HG03025 (cell line): ENCODE measurements around the gene RASGRP1.
"Not testable (repeated sequence)": the region's sequence is repeated elsewhere in the genome, so short reads cannot be mapped to it uniquely, and the experiment has no call there.

Source experiments
- ATAC-seq: cut with Tn5 transposase; IDR thresholded peaks from one replicate; pipeline ENCODE4 v1.9.1; 2021; ENCODE audit warnings: mild to moderate bottlenecking, moderate library complexity; ENCODE audit not compliant: unreplicated experiment, low FRiP score

Gene RASGRP1

GRCh38 chr15:38564557-38565286, at the start of gene RASGRP1:
Gene RASGRP1, minus strand, starts transcription at chr15:38564814. Its CDS starts 186 bp downstream, at chr15:38564628.
- peak; percentile 61 for ATAC-seq

- ATAC-seq = no peak
These were observed 48.5 kb upstream of the RASGRP1 start for GRCh38 chr15:38613085-38613484.

DNA sequence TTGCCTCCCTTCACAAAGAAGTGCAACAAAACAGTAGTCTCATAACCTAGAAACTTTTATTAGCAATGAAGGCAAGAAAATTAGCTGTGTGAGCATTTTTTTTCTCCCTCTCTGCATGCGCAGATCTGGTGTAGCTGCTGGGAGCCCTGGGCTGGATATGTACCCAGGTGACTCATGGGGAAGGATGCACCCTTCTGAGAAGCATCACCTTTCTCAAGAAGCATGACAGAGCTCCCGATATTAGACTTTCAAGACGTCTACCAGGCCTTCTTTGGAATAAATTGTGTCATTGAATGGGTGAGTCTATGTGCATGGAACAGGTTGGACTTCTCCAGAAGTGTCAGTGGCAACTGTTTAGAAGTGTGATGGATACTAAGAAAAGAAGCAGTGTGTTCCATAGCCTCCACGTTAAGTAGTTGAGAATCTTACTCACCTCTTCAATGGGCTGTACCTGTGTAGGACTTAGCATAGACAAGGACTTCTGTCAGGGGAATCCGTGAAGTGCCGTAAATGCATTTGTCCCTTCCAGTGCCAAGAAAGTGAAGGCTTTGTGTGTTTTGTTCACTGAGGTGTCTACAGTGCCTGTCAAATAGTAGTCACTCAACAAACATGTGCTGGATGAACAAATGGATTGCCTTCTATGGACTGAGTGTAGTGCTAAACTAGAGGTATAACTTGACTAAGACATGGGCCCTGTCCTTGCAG, 47.7 kb upstream of the RASGRP1 start:
- ATAC-seq = no peak

DNA sequence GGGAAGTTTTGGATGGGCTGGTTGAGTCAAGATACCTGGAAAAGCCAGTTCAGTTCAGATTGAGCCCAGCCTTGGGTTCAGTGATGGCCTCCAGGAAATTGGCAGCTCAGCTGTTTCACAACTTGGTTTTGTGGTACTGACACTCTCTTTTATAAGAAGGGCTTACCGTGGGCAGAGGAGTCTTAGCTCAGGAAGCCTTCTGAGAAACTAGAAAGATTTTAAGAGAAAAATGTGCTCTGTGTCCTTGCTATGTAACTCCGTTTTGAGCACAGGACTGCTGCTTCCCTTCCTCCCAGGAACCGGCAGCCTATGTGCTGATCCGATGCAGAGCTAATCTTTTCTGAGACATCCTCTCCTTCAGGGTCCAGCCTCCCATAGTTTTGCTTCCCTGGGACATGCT, 46.6 kb upstream of the RASGRP1 start:
- ATAC-seq = peak; percentile 28

- peak; percentile 87 for ATAC-seq
These were observed 46.1 kb upstream of the RASGRP1 start for GRCh38 chr15:38610748-38611147.

DNA sequence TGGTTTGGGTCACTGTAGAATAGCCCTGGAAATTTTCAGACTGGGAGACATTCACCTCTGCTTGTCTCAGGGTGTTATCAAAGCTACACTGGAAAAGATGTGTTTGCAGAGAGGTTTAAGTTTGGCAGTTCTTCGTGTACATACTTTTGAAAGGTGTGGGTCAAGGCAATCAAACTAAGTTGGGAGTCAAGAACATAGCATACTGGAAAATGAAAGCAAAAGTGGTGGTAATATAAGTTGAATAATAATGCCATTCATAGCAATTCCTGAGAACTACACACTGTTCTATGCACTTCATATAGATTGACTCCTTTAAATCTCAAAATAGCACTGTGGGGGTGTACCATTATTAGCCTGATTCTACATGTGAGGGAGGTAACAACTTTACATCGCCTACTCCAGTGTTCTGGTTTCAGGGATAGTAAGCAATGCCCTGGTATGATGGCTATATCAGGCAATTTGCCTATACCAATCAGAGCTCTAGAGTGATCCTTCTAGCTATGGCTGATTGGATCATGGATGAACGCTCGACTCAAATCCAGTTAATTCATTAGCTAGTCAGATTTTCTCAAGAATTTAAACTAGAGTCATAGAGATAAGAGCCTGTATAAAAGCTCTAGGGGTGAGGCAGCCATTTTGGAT, 44.6 kb upstream of the RASGRP1 start:
- ATAC-seq = no peak

DNA sequence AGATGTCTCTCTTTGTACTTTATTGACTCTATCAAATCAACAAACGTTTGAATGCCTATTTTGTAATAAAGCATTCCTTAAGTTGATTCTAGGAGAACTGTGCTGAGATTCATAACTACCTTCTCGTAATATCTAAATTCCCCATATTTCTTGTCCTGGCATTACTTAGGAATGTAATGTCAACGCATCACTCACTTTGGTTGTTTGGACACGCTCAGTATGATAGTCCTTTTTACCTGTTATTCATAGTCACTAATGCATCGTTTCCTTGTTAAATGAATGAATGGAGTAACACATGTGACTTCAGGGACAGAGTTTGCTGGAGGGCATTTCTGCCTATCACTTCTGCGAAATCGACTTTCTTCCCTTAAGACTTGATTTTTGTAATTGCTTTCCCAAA, 44.1 kb upstream of the RASGRP1 start:
- ATAC-seq = no peak

DNA sequence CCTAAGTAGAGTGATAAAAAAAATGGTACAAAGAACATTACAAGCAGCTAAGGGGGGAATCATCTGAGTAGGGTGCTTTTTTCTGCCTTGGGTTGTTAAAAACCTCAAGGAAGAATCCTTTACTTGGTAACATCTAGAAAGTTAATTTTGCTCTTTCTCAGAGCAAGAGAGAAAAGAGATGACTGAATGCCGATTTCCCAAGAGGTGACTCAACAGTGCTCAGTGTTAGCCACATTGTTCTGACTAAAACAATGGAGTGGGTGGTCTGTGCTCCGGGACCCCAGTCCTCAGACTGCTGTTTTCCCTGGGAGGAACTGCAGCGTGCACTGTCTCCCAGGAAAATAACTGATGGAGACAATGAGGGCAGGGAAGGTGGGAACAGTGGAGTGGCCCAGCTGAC, 41.1 kb upstream of the RASGRP1 start:
- no peak for ATAC-seq

GRCh38 chr15:38603672-38604071, 39.1 kb upstream of the RASGRP1 start:
- no peak for ATAC-seq

GRCh38 chr15:38602910-38603670, 38.5 kb upstream of the RASGRP1 start:
- ATAC-seq = no peak

GRCh38 chr15:38600236-38600635, 35.6 kb upstream of the RASGRP1 start:
- no peak for ATAC-seq

DNA sequence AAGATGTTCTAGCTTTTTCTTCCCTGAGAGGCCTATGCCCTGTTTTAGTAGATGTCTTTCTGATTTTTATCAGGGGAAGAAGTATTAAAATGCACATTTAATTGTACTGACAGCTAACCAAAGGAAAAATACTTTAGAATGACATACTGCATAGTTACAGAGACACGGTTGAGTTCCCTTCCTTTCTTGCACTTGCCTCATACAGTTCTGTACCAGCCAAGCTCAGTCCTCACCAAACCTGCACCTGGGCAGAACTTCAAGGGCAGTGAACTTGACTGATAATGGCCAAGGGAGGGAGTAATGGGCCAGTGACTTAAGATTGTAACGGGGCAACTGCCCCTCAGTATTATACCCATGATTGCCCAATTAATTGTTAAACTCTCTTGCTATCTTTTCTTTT, 34.1 kb upstream of the RASGRP1 start:
- no peak for ATAC-seq

GRCh38 chr15:38597219-38597800, 32.7 kb upstream of the RASGRP1 start:
- no peak for ATAC-seq

GRCh38 chr15:38593524-38593923, 28.9 kb upstream of the RASGRP1 start:
- no peak for ATAC-seq

DNA sequence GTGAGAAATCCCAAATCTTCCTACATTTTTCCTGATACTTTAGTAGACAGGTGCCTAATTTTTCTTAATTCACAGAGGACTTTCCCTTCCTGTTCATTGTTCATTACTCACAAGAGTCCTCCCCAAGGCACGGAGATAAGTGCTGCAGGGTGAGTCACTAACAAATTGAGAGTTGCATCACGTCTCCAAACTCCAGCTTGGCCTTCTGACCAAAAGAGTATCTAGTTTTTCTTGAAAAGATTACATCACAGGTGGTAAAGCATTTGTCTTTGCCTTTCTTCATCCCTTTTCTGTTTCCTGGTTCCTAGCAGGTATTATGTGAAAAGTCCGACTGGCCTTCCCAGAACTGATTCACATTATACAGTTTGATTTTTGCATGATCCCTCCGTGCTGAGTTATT, 24.9 kb upstream of the RASGRP1 start:
- ATAC-seq = no peak

DNA sequence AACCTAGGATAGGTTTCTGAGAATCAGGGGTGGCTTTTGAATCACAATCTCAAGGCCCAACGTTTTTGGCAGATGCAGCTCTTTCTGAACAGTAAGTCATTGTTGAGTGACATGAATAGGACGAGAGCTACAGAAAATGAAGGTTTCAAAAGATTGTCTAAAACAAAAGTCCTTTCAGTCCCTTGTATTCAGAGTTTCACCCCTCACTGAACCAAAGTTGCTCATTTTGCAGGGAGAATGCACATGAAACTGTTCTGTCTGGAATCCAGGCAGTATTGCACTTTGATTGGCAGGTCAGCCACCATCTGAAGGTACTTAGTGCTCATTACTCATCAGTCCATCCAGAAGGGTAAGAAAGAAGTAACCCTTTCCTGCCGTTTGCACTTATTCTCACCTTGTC, 24.1 kb upstream of the RASGRP1 start:
- ATAC-seq = no peak

DNA sequence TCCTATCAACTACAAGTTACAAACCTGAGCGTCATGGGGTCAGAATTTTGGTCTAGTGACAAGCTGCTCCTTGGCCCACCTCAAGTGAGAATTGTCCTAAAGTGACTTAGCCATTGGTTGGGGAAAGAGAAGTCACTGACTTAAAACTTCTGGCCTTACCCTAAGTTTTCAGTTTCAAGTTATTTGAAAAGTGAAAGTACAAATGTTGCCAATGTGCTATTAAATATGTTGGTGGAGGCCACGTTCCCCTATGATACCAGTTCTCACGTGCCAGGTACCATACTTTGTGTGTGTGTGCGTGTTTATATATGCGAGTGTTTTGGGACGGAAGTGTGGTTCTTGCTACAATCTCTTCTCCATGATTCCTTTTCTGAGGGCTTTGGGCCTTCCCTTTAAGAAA, 22.6 kb upstream of the RASGRP1 start:
- no peak for ATAC-seq

DNA sequence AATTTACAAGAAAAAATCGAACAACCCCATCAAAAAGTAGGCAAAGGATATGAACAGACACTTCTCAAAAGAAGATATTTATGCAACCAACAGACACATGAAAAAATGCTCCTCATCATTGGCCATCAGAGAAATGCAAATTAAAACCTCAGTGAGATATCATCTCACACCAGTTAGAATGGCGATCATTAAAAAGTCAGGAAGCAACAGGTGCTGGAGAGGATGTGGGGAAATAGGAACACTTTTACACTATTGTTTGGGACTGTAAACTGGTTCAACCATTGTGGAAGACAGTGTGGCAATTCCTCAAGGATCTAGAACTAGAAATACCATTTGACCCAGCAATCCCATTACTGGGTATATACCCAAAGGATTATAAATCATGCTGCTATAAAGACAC, 21.4 kb upstream of the RASGRP1 start:
- not testable (repeated sequence) for ATAC-seq

DNA sequence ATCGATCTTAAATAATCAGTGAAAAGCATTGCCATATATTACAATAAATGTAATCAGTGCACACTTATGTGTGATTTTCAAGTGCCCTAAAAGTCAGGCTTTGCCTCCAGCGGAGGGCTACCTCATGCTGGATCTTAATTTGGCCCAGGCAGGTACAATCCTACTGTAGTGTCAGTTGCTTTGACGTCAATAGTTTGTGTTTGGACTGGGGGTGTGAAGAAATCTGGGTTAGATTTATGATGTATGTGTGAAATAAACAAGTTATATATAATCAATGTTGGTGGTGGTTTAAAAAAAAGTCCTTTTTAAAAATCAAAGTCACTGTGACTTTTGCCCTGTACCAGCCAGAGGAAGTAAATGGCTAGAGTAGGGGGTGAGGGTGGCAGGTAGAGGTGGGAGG, 14.0 kb upstream of the RASGRP1 start:
- ATAC-seq = no peak

DNA sequence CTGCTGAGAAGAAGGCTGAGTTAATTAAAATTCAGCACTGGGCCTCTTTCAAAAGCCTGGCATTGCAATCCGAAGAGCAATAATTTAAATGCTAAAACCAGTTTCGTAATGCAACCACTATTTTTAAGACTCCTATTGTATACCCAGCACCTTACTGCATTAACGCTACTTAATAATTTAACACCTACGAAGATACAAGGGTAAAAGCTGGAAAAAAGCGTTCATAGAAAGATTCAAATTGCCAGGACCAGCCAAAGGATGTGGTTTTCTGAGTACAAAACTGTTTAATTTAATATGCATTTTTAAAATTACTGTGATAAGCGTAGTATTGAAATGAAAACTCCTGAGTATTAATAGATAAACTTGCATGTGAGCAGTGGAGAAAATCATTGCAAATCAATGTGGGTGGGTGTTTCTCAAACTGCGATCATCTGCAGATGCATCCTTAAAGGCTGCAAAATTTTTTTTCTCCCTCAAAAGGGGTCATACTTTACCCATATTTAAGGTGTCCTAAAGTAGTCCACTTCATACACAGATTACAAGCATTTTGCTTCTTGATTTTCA, 12.9 kb upstream of the RASGRP1 start:
- no peak for ATAC-seq
